ENCODE data around the gene DDX50.

Gene DDX50

GRCh38 chr10:68981074-68981473 is 80.0 kb downstream of the DDX50 start:
- no peak for DNase-seq (ENCODE audit: low read depth)

- no peak for DNase-seq (ENCODE audit: low read depth)
These were observed 81.3 kb downstream of the DDX50 start for GRCh38 chr10:68982389-68982788.

- no peak for DNase-seq (ENCODE audit: low read depth)
These were observed 86.5 kb downstream of the DDX50 start for GRCh38 chr10:68987611-68988010.

GRCh38 chr10:68988530-68989316 is 87.6 kb downstream of the DDX50 start, which contains the start of gene KIFBP:
KIFBP (plus strand) TSS chr10:68988803; CDS start chr10:68988833, 30 bp downstream.
- peak; percentile 94 for DNase-seq (ENCODE audit: low read depth)

- DNase-seq (ENCODE audit: low read depth) = no peak
These were observed 88.3 kb downstream of the DDX50 start for GRCh38 chr10:68989317-68989990.

GRCh38 chr10:68992636-68993440 is 91.7 kb downstream of the DDX50 start:
- peak; percentile 93 for DNase-seq (ENCODE audit: low read depth)
